Ovary (tissue), 3 donors: ENCODE results near the gene FRMD4A.

Source experiments
- EP300 ChIP-seq: sonication (generic); formaldehyde crosslinking; IDR thresholded peaks from one replicate; pipeline ENCODE4 v1.6.1; 2017; ENCODE audit warnings: antibody characterized with exemption
- POLR2A ChIP-seq: fragments of 450-650 bp; IDR thresholded peaks from one replicate; pipeline ENCODE4 v1.6.1; 2017; ENCODE audit warnings: antibody characterized with exemption, mild to moderate bottlenecking, moderate library complexity
- TF ChIP-seq, protein P1 (sequence below), 3 donors: fragments of 450-650 bp in 2 of 3; fragments of 200-600 bp in 1 of 3; IDR thresholded peaks; one replicate each; pipeline versions ENCODE4 v1.5.1 to v1.8.0; 2016 to 2022; ENCODE audit warnings: antibody characterized with exemption in 3 of 3, mild to moderate bottlenecking in 1 of 3
- donor health status: DM: no; HTN: no; CAD: no.

- no peak for TF ChIP-seq POLR2A
- TF ChIP-seq, protein P1, sequence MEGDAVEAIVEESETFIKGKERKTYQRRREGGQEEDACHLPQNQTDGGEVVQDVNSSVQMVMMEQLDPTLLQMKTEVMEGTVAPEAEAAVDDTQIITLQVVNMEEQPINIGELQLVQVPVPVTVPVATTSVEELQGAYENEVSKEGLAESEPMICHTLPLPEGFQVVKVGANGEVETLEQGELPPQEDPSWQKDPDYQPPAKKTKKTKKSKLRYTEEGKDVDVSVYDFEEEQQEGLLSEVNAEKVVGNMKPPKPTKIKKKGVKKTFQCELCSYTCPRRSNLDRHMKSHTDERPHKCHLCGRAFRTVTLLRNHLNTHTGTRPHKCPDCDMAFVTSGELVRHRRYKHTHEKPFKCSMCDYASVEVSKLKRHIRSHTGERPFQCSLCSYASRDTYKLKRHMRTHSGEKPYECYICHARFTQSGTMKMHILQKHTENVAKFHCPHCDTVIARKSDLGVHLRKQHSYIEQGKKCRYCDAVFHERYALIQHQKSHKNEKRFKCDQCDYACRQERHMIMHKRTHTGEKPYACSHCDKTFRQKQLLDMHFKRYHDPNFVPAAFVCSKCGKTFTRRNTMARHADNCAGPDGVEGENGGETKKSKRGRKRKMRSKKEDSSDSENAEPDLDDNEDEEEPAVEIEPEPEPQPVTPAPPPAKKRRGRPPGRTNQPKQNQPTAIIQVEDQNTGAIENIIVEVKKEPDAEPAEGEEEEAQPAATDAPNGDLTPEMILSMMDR (IDR thresholded peaks at IDR 0.05), result no peak
- no peak for TF ChIP-seq EP300
These were observed 140.0 kb downstream of the FRMD4A start for GRCh38 chr10:14190702-14191101.
